ENCODE data around the gene HPS1. TPM values are rescaled to one million over a fixed set of nuclear protein-coding genes. Genes with fewer than 3 reads are reported as not detected.

The HPS1 gene
- total RNA-seq, 3 donors from 2014 or later (not counting 1 experiment from before 2014, with no cell fraction given), result 92.4 to 103 (median 102) TPM

DNA sequence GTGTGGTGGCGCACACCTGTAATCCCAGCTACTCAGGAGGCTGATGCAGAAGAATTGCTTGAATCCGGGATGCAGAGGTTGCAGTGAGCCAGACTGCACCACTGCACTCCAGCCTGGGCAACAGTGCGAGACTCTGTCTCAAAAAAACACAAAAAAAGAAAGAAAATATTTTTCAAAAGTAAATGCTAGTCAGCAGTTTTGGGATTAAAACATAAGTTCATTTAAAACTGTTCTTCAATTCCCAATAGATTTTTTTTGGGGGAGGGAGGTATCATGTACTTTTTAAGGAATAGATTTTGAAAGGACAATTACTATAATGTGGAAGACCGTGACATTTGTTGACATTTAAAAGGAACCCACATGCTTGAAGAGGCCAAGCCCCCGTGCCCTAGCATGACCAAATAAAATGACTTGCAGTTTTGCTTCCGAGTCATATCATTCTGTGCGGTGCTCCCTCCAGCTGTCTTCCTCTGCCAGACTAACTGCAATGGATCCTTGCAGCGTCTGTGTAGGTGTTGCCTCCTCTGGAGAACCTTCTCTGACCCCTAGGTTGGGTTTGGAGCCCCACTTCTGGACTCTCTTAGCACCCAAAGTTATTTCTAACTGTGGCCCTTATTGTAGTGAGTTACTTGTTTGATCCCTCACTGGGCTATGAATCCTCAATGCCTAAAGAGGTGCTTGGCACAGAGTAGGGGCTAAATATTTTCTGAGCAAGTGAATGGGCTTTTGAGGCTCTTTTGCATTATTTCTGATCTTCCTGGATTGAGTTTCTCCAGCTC is 17.4 kb upstream of the HPS1 start:
- ATAC-seq, result no peak
- H3K4me1 Mint-ChIP-seq, result peaks cover 8 to 15% of the 10 kb centered on the region in 2 donors
- Histone ChIP-seq H3K27ac (ENCODE audit: low read length) (no peak overlapping the region), H3K27me3 (ENCODE audit: control insufficient read depth, insufficient read depth, low read length) (no peaks in the 10 kb centered on the region), H3K36me3 (ENCODE audit: control insufficient read depth, insufficient read depth, low read length) (no peaks in the 10 kb centered on the region), H3K4me1 (ENCODE audit: control insufficient read depth, insufficient read depth, low read length) (peaks cover 11% of the 10 kb centered on the region), H3K9me3 (ENCODE audit: control insufficient read depth, insufficient read depth, low read length) (no peaks in the 10 kb centered on the region), H3K4me3 (ENCODE audit: low read length) (no peak overlapping the region)
- DNase-seq, result no peak
- TF ChIP-seq, protein P1, sequence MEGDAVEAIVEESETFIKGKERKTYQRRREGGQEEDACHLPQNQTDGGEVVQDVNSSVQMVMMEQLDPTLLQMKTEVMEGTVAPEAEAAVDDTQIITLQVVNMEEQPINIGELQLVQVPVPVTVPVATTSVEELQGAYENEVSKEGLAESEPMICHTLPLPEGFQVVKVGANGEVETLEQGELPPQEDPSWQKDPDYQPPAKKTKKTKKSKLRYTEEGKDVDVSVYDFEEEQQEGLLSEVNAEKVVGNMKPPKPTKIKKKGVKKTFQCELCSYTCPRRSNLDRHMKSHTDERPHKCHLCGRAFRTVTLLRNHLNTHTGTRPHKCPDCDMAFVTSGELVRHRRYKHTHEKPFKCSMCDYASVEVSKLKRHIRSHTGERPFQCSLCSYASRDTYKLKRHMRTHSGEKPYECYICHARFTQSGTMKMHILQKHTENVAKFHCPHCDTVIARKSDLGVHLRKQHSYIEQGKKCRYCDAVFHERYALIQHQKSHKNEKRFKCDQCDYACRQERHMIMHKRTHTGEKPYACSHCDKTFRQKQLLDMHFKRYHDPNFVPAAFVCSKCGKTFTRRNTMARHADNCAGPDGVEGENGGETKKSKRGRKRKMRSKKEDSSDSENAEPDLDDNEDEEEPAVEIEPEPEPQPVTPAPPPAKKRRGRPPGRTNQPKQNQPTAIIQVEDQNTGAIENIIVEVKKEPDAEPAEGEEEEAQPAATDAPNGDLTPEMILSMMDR (IDR thresholded peaks at IDR 0.05), result no peak
- intact Hi-C loops (cut with micrococcal nuclease), result no loop called here
- H3K4me3 Mint-ChIP-seq, result no peak overlapping the region
- peaks cover 16 to 19% of the 10 kb centered on the region in 2 donors for H3K27me3 Mint-ChIP-seq (ENCODE audit: low read depth in 2 of 2)
- H3K9me3 Mint-ChIP-seq, result no peaks in the 10 kb centered on the region
- H3K36me3 Mint-ChIP-seq, result no peaks in the 10 kb centered on the region
- no peak overlapping the region for H3K27ac Mint-ChIP-seq
- 33% methylated on average over 7 of the region's 8 CpGs for WGBS (ENCODE audit: insufficient coverage)

DNA sequence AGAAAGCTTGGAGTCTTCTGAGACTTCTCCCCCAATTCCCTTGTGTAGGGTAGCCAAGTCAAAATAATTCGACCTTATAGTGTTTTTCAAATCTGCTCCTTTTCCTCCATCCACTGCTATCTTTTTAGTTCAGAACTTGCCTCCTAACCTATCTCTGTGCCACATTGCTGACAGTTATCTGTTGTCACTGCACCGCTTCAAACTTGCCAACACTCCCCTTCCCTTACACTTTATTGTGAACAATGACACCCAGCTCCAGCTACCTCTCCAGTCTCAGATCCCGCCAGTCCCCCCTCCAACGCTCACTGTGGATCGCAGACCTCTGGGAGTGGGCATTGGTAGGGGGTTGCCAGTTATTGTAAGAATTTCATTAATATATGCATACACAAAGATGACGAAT is 16.3 kb upstream of the HPS1 start:
- Histone ChIP-seq H3K9me3 (ENCODE audit: control insufficient read depth, insufficient read depth, low read length) (no peaks in the 10 kb centered on the region), H3K36me3 (ENCODE audit: control insufficient read depth, insufficient read depth, low read length) (no peaks in the 10 kb centered on the region), H3K4me3 (ENCODE audit: low read length) (no peak overlapping the region), H3K27me3 (ENCODE audit: control insufficient read depth, insufficient read depth, low read length) (no peaks in the 10 kb centered on the region), H3K27ac (ENCODE audit: low read length) (no peak overlapping the region), H3K4me1 (ENCODE audit: control insufficient read depth, insufficient read depth, low read length) (peaks cover 6% of the 10 kb centered on the region)
- WGBS (ENCODE audit: insufficient coverage), result 91% methylated on average over 3 of the region's 6 CpGs
- no peak overlapping the region for H3K4me3 Mint-ChIP-seq
- no peak overlapping the region for H3K27ac Mint-ChIP-seq
- ATAC-seq, result no peak
- TF ChIP-seq, protein P1 (IDR thresholded peaks at IDR 0.05), result no peak
- no peaks in the 10 kb centered on the region for H3K36me3 Mint-ChIP-seq
- DNase-seq, result no peak
- no peaks in the 10 kb centered on the region for H3K9me3 Mint-ChIP-seq
- intact Hi-C loops (cut with micrococcal nuclease), result no loop called here
- peaks cover 8% of the 10 kb centered on the region in 2 donors for H3K4me1 Mint-ChIP-seq
- H3K27me3 Mint-ChIP-seq (ENCODE audit: low read depth in 2 of 2), result peaks cover 23 to 28% of the 10 kb centered on the region in 2 donors

DNA sequence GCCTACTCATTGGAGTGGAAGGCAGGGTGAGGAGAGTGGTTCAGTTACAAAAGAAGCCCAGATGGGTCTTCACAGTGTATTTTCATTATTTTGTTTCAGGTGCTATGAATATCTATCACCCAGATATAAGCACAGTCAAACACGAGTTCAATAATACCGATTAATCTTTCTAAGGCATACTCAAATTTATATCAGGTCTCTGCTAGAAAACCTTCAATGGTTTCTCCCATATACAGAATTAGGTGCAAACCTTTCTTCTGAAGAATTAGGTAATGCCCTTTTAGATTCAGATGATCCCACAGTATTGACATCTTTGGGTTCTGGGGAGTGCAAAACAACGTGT is 14.7 kb upstream of the HPS1 start:
- Histone ChIP-seq H3K4me1 (ENCODE audit: control insufficient read depth, insufficient read depth, low read length) (no peaks in the 10 kb centered on the region), H3K36me3 (ENCODE audit: control insufficient read depth, insufficient read depth, low read length) (no peaks in the 10 kb centered on the region), H3K27ac (ENCODE audit: low read length) (no peak overlapping the region), H3K27me3 (ENCODE audit: control insufficient read depth, insufficient read depth, low read length) (no peaks in the 10 kb centered on the region), H3K9me3 (ENCODE audit: control insufficient read depth, insufficient read depth, low read length) (no peaks in the 10 kb centered on the region), H3K4me3 (ENCODE audit: low read length) (no peak overlapping the region)
- Mint-ChIP-seq H3K9me3 (no peaks in the 10 kb centered on the region), H3K27me3 (ENCODE audit: low read depth in 2 of 2) (peaks cover 28 to 43% of the 10 kb centered on the region in 2 donors), H3K4me1 (no peaks in the 10 kb centered on the region), H3K4me3 (no peak overlapping the region), H3K27ac (no peak overlapping the region), H3K36me3 (no peaks in the 10 kb centered on the region)
- no peak for ATAC-seq
- TF ChIP-seq, protein P1 (IDR thresholded peaks at IDR 0.05), result no peak
- intact Hi-C loops (cut with micrococcal nuclease), result no loop called here
- 89% methylated on average over 2 of the region's 3 CpGs for WGBS (ENCODE audit: insufficient coverage)
- no peak for DNase-seq

All from natural killer cell (primary cell).